Transverse colon (tissue), 4 donors: Measurements from ENCODE around the gene NLGN1.
"Not testable (repeated sequence)": the region's sequence is repeated elsewhere in the genome, so short reads cannot be mapped to it uniquely, and the experiment has no call there.

Experiments
- EP300 ChIP-seq: sonication (generic); formaldehyde crosslinking; IDR thresholded peaks from one replicate; pipeline ENCODE4 v1.6.1; 2017; ENCODE audit warnings: antibody characterized with exemption, low read depth
- POLR2A ChIP-seq: fragments of 450-650 bp; IDR thresholded peaks from one replicate; pipeline ENCODE4 v1.6.1; 2016; ENCODE audit warnings: antibody characterized with exemption, mild to moderate bottlenecking, moderate library complexity
- POLR2AphosphoS5 ChIP-seq, 3 donors: sonication (generic); formaldehyde crosslinking; IDR thresholded peaks; one replicate each; pipeline ENCODE4 v1.6.1; 2016; ENCODE audit warnings: antibody characterized with exemption in 3 of 3
- TF ChIP-seq, protein P1 (sequence below), 5 experiments: fragments of 200-600 bp in 3 of 5; fragments of 450-650 bp in 2 of 5; sonication (generic) in 3 of 5; IDR thresholded peaks; 1 replicate in 2 of 5; 2 replicates in 3 of 5; pipeline ENCODE4 v1.5.1; 2016 to 2017; ENCODE audit warnings: antibody characterized with exemption in 5 of 5, inconsistent platforms in 3 of 5, mild to moderate bottlenecking in 2 of 5, moderate library complexity in 1 of 5

DNA sequence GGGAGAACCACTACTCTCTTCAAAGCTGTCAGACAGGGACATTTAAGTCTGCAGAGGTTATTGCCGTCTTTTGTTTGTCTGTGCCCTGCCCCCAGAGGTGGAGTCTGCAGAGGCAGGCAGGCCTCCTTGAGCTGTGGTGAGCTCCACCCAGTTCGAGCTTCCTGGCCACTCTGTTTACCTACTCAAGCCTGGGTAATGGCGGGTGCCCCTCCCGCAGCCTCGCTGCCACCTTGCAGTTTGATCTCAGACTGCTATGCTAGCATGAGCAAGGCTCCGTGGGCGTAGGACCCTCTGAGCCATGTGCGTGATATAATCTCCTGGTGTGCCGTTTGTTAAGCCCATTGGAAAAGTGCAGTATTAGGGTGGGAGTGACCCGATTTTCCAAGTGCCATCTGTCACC, 54.0 kb downstream of the NLGN1 start:
- TF ChIP-seq POLR2AphosphoS5 (IDR thresholded peaks at IDR 0.05); POLR2A; EP300: not testable (repeated sequence)
- TF ChIP-seq, protein P1, sequence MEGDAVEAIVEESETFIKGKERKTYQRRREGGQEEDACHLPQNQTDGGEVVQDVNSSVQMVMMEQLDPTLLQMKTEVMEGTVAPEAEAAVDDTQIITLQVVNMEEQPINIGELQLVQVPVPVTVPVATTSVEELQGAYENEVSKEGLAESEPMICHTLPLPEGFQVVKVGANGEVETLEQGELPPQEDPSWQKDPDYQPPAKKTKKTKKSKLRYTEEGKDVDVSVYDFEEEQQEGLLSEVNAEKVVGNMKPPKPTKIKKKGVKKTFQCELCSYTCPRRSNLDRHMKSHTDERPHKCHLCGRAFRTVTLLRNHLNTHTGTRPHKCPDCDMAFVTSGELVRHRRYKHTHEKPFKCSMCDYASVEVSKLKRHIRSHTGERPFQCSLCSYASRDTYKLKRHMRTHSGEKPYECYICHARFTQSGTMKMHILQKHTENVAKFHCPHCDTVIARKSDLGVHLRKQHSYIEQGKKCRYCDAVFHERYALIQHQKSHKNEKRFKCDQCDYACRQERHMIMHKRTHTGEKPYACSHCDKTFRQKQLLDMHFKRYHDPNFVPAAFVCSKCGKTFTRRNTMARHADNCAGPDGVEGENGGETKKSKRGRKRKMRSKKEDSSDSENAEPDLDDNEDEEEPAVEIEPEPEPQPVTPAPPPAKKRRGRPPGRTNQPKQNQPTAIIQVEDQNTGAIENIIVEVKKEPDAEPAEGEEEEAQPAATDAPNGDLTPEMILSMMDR (IDR thresholded peaks at IDR 0.05): not testable (repeated sequence)
